ENCODE data around the gene ZBTB5.

GRCh38 chr9:37480759-37481158 lies 15.5 kb upstream of the ZBTB5 start:
- no peak for TF ChIP-seq EZH2 (IDR thresholded peaks at IDR 0.05; ENCODE audit: borderline replicate concordance, low read depth, low read length, severe bottlenecking)
- TF ChIP-seq CTCF (IDR thresholded peaks at IDR 0.05; ENCODE audit: borderline replicate concordance, extremely low read depth, low read length, poor library complexity, severe bottlenecking) = peak; percentile 11

Measured in DND-41 (cell line).